ENCODE measurements around the gene PSPN.
A peak's percentile ranks its signal among the peaks of the same experiment; 100 is the strongest.
"Not testable (repeated sequence)": the region's sequence is repeated elsewhere in the genome, so short reads cannot be mapped to it uniquely, and the experiment has no call there.

PSPN gene

GRCh38 chr19:6413721-6414643, 38.2 kb upstream of the PSPN start:
- no peaks in the 10 kb centered on the region for H3K9me3 ChIP-seq (ENCODE audit: control insufficient read depth, insufficient read depth, low read length)
- H3K36me3 ChIP-seq (ENCODE audit: insufficient read depth, low read length) = peaks cover 17% of the 10 kb centered on the region
- no peak overlapping the region for H3K9ac ChIP-seq (ENCODE audit: low read depth, low read length)
- H3K4me1 ChIP-seq (ENCODE audit: insufficient read depth, low read length) = peaks cover 3% of the 10 kb centered on the region; the same call in 1 of the 2 replicates

DNA sequence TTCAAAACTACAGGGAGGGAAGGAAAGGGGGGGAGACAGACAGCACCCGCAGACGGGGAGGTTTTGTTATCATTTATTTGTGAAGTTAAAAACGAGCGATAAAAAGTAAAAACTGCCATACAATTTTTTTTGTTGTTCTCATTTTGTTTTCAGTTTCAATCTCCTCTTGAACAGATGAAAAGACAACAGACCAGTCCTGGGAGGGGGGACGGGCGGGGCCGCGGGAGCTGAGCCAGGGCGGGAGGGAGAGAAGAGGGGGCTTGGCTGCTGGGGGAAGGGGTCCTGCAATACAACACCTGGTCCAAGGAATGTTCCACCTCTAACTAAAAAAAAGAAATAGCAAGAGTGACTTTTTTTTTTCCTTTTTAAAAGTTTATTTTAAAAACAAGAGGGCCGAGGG, 37.6 kb upstream of the PSPN start:
- Histone ChIP-seq H3K4me1 (ENCODE audit: insufficient read depth, low read length) (peaks cover 3% of the 10 kb centered on the region; the same call in 1 of the 2 replicates), H3K9me3 (ENCODE audit: control insufficient read depth, insufficient read depth, low read length) (no peaks in the 10 kb centered on the region), H3K36me3 (ENCODE audit: insufficient read depth, low read length) (peaks cover 17% of the 10 kb centered on the region), H3K9ac (ENCODE audit: low read depth, low read length) (no peak overlapping the region)

DNA sequence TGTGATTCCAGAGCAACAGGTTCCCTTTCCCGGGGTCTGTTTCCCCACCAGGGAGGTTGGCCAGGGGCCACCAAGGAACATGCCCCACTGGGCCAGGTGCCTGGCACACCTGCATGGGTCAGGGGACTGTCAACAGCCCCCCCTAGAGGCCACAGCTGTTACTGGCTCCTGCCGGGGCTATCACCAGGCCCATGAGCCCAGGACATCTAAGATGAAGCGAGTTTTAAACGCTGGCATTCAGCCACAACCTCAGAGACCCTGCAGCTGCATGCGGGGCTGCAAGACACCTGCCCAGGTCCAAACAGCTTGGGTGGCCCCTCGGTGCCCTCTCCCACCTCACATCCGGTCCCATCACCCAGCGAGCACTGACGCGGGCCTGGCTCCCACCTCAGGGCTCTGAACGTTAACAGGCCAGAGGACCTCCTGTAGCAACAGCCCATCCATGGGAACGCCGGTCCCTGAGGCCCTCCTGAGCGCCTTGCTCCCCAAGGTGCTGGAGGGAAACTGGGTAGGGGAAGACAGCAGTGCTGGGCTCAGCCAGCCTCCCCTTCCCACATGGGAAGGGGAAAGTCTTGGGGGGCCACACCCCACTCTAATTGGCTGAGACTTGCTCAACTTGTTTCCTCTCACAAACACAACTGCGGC, 36.8 kb upstream of the PSPN start:
- Histone ChIP-seq H3K36me3 (ENCODE audit: insufficient read depth, low read length) (peaks cover 16% of the 10 kb centered on the region), H3K9ac (ENCODE audit: low read depth, low read length) (no peak overlapping the region), H3K9me3 (ENCODE audit: control insufficient read depth, insufficient read depth, low read length) (no peaks in the 10 kb centered on the region), H3K4me1 (ENCODE audit: insufficient read depth, low read length) (peaks cover 3% of the 10 kb centered on the region; the same call in 1 of the 2 replicates)

- peaks cover 3% of the 10 kb centered on the region; the same call in 1 of the 2 replicates for H3K4me1 ChIP-seq (ENCODE audit: insufficient read depth, low read length)
- no peaks in the 10 kb centered on the region for H3K9me3 ChIP-seq (ENCODE audit: control insufficient read depth, insufficient read depth, low read length)
- H3K36me3 ChIP-seq (ENCODE audit: insufficient read depth, low read length) = peaks cover 12% of the 10 kb centered on the region; the same call in 1 of the 2 replicates
- no peak overlapping the region for H3K9ac ChIP-seq (ENCODE audit: low read depth, low read length)
These were observed 36.3 kb upstream of the PSPN start for GRCh38 chr19:6412061-6412446.

- H3K36me3 ChIP-seq (ENCODE audit: insufficient read depth, low read length) = no peaks in the 10 kb centered on the region
- no peak overlapping the region for H3K9ac ChIP-seq (ENCODE audit: low read depth, low read length)
- peaks cover 3% of the 10 kb centered on the region; the same call in 1 of the 2 replicates for H3K4me1 ChIP-seq (ENCODE audit: insufficient read depth, low read length)
- H3K9me3 ChIP-seq (ENCODE audit: control insufficient read depth, insufficient read depth, low read length) = no peaks in the 10 kb centered on the region
These were observed 33.6 kb upstream of the PSPN start for GRCh38 chr19:6409346-6409745.

- no peaks in the 10 kb centered on the region for H3K36me3 ChIP-seq (ENCODE audit: insufficient read depth, low read length)
- H3K4me1 ChIP-seq (ENCODE audit: insufficient read depth, low read length) = no peaks in the 10 kb centered on the region
These were observed 30.7 kb upstream of the PSPN start for GRCh38 chr19:6406401-6406800.

DNA sequence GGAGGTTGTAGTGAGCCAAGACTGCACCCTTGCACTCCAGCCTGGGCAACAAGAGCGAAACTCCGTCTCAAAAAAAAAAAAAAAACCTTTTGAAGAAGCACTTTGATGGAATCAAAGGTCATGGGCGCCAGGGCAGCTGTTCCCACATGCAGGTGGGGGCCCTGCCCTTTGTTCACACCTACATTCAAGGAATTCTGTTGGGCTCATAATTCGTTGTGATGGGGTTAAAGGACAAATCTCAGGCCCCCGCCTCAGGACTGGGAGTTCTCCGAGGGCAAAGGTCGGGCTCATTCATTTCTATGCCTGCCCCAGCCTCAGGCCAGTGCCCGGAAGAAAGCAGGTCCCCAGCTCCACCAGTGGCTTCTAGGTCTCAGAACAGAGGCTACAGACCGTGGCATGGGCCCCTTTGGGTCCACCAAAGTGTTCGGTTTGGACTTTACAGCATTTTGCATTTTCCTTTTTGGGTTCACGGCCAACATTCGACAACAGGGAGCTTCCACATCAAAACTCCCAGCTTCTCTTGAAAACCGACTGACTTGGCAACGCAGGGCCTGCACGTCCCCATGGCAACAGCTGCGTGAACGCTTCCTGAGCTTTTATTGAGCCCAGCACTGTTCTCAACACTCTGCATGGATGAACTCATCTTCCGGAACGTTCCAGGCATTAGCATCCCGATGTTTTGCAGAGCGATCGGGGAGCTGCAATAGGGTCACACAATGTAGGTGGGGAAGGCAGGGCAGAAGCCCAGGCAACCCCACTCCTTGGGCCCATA, 27.3 kb upstream of the PSPN start:
- Histone ChIP-seq H3K4me1 (ENCODE audit: insufficient read depth, low read length) (no peaks in the 10 kb centered on the region), H3K9ac (ENCODE audit: low read depth, low read length) (no peak overlapping the region), H3K36me3 (ENCODE audit: insufficient read depth, low read length) (no peaks in the 10 kb centered on the region), H3K9me3 (ENCODE audit: control insufficient read depth, insufficient read depth, low read length) (no peaks in the 10 kb centered on the region)

More at GRCh38 chr19:6406401-6406800, 30.7 kb upstream of the PSPN start:
- Histone ChIP-seq H3K9me3 (ENCODE audit: control insufficient read depth, insufficient read depth, low read length) (no peaks in the 10 kb centered on the region), H3K9ac (ENCODE audit: low read depth, low read length) (no peak overlapping the region)

GRCh38 chr19:6402058-6402457, 26.3 kb upstream of the PSPN start:
- no peak overlapping the region for H3K9ac ChIP-seq (ENCODE audit: low read depth, low read length)
- no peaks in the 10 kb centered on the region for H3K4me1 ChIP-seq (ENCODE audit: insufficient read depth, low read length)

GRCh38 chr19:6400062-6400944, 24.6 kb upstream of the PSPN start:
- not testable (repeated sequence) for H3K9me3 ChIP-seq (ENCODE audit: control insufficient read depth, insufficient read depth, low read length); H3K36me3 ChIP-seq (ENCODE audit: insufficient read depth, low read length); H3K9ac ChIP-seq (ENCODE audit: low read depth, low read length); H3K4me1 ChIP-seq (ENCODE audit: insufficient read depth, low read length)

More at GRCh38 chr19:6402058-6402457, 26.3 kb upstream of the PSPN start:
- Histone ChIP-seq H3K9me3 (ENCODE audit: control insufficient read depth, insufficient read depth, low read length) (no peaks in the 10 kb centered on the region), H3K36me3 (ENCODE audit: insufficient read depth, low read length) (no peaks in the 10 kb centered on the region)

DNA sequence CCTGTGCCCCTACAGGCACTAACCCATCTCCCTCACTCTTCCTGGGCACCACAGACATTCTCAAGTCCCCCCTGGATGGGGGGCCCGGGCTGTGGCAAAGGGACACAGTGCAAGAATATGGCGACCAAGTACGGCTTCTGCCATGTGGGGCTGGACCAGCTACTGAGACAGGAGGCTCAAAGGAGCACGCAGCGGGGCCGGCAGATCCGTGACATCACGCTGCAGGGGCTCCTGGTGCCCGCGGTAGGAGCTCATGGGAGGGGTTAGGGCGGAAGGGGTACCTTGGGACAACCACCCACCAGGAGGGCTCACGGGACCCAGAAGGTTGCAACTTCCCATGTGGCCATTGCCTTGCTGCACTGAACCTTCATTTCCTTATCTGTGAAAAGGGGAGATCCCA, 20.6 kb upstream of the PSPN start:
- Histone ChIP-seq H3K4me1 (ENCODE audit: insufficient read depth, low read length) (no peaks in the 10 kb centered on the region; the same call in 1 of the 2 replicates), H3K9me3 (ENCODE audit: control insufficient read depth, insufficient read depth, low read length) (no peaks in the 10 kb centered on the region), H3K36me3 (ENCODE audit: insufficient read depth, low read length) (peaks cover 4% of the 10 kb centered on the region; the same call in 1 of the 2 replicates), H3K9ac (ENCODE audit: low read depth, low read length) (no peak overlapping the region)

GRCh38 chr19:6394831-6395230, 19.1 kb upstream of the PSPN start:
- Histone ChIP-seq H3K9ac (ENCODE audit: low read depth, low read length) (no peak overlapping the region), H3K36me3 (ENCODE audit: insufficient read depth, low read length) (peaks cover 4% of the 10 kb centered on the region; the same call in 1 of the 2 replicates), H3K4me1 (ENCODE audit: insufficient read depth, low read length) (no peaks in the 10 kb centered on the region; the same call in 1 of the 2 replicates), H3K9me3 (ENCODE audit: control insufficient read depth, insufficient read depth, low read length) (no peaks in the 10 kb centered on the region)

- no peaks in the 10 kb centered on the region for H3K9me3 ChIP-seq (ENCODE audit: control insufficient read depth, insufficient read depth, low read length)
- peaks cover 8% of the 10 kb centered on the region; the same call in 1 of the 2 replicates for H3K36me3 ChIP-seq (ENCODE audit: insufficient read depth, low read length)
- peak overlapping the region; percentile 81 for H3K9ac ChIP-seq (ENCODE audit: low read depth, low read length)
- no peaks in the 10 kb centered on the region; the same call in 1 of the 2 replicates for H3K4me1 ChIP-seq (ENCODE audit: insufficient read depth, low read length)
These were observed 18.3 kb upstream of the PSPN start for GRCh38 chr19:6393983-6394412.
